ENCODE data around the gene TTC23L. TPM values are rescaled to one million over a fixed set of nuclear protein-coding genes. Genes with fewer than 3 reads are reported as not detected.
A peak's percentile ranks its signal among the peaks of the same experiment; 100 is the strongest.

The TTC23L gene
- total and polyA plus RNA-seq, 4 donors, result 0.51 to 4.4 (median 1.1) TPM

- DNase-seq (peak in 2 of 3 donors; percentile 44 to 51), ATAC-seq (ENCODE audit: insufficient read depth, low FRiP score) (no peak)
- no peak overlapping the region for H3K27ac ChIP-seq (ENCODE audit: low read depth in 1 of 2, low read length in 1 of 2)
- no peak overlapping the region for H3K4me3 ChIP-seq
- H3K27me3 ChIP-seq (ENCODE audit: control insufficient read depth in 3 of 3, insufficient read depth in 3 of 3, low read length in 2 of 3), result no peaks in the 10 kb centered on the region
- H3K36me3 ChIP-seq (ENCODE audit: control insufficient read depth in 4 of 4, insufficient read depth in 4 of 4, low read length in 4 of 4), result peaks cover 5 to 20% (median 13%) of the 10 kb centered on the region in 4 donors
- H3K4me1 ChIP-seq (ENCODE audit: control insufficient read depth in 5 of 5, insufficient read depth in 5 of 5, low read length in 5 of 5), result peaks cover 0 to 14% (median 4%) of the 10 kb centered on the region in 5 donors
- no peaks in the 10 kb centered on the region for H3K9me3 ChIP-seq (ENCODE audit: control insufficient read depth in 4 of 4, insufficient read depth in 3 of 4, low read length in 3 of 4)
- peak overlapping the region in 1 of 2 donors; percentile 50 for H3K9ac ChIP-seq (ENCODE audit: insufficient read depth in 1 of 2, low read length in 2 of 2)
- no peak for TF ChIP-seq CTCF (IDR thresholded peaks at IDR 0.05; ENCODE audit: control extremely low read depth, extremely low read depth)
These were observed 7.7 kb upstream of the TTC23L start for GRCh38 chr5:34831303-34831702.

GRCh38 chr5:34832568-34832967 lies 6.4 kb upstream of the TTC23L start:
- TF ChIP-seq CTCF (IDR thresholded peaks at IDR 0.05; ENCODE audit: control extremely low read depth, extremely low read depth), result no peak
- Histone ChIP-seq H3K9ac (ENCODE audit: insufficient read depth in 1 of 2, low read length in 2 of 2) (no peak overlapping the region), H3K27ac (ENCODE audit: low read depth in 1 of 2, low read length in 1 of 2) (no peak overlapping the region), H3K36me3 (ENCODE audit: control insufficient read depth in 4 of 4, insufficient read depth in 4 of 4, low read length in 4 of 4) (peaks cover 0 to 11% (median 5%) of the 10 kb centered on the region in 4 donors), H3K9me3 (ENCODE audit: control insufficient read depth in 4 of 4, insufficient read depth in 3 of 4, low read length in 3 of 4) (no peaks in the 10 kb centered on the region), H3K27me3 (ENCODE audit: control insufficient read depth in 3 of 3, insufficient read depth in 3 of 3, low read length in 2 of 3) (no peaks in the 10 kb centered on the region), H3K4me1 (ENCODE audit: control insufficient read depth in 5 of 5, insufficient read depth in 5 of 5, low read length in 5 of 5) (peaks cover 0 to 14% (median 4%) of the 10 kb centered on the region in 5 donors), H3K4me3 (no peak overlapping the region)
- no peak for ATAC-seq (ENCODE audit: insufficient read depth, low FRiP score)
- WGBS, 2 donors, result 88 to 92% methylated on average over 5 of the region's 5 CpGs
- peak in 2 of 3 donors; percentile 16 to 29 for DNase-seq

- H3K27ac ChIP-seq (ENCODE audit: low read depth in 1 of 2, low read length in 1 of 2), result no peak overlapping the region
- H3K4me1 ChIP-seq (ENCODE audit: control insufficient read depth in 5 of 5, insufficient read depth in 5 of 5, low read length in 5 of 5), result peaks cover 0 to 14% (median 4%) of the 10 kb centered on the region in 5 donors
- H3K36me3 ChIP-seq (ENCODE audit: control insufficient read depth in 4 of 4, insufficient read depth in 4 of 4, low read length in 4 of 4), result peaks cover 0 to 8% (median 3%) of the 10 kb centered on the region in 4 donors
- no peak overlapping the region for H3K4me3 ChIP-seq
- no peaks in the 10 kb centered on the region for H3K27me3 ChIP-seq (ENCODE audit: control insufficient read depth in 3 of 3, insufficient read depth in 3 of 3, low read length in 2 of 3)
- DNase-seq, result no peak
- ATAC-seq (ENCODE audit: insufficient read depth, low FRiP score), result no peak
- no peak overlapping the region for H3K9ac ChIP-seq (ENCODE audit: insufficient read depth in 1 of 2, low read length in 2 of 2)
- no peak for TF ChIP-seq CTCF (IDR thresholded peaks at IDR 0.05; ENCODE audit: control extremely low read depth, extremely low read depth)
- no peaks in the 10 kb centered on the region for H3K9me3 ChIP-seq (ENCODE audit: control insufficient read depth in 4 of 4, insufficient read depth in 3 of 4, low read length in 3 of 4)
- 95 to 100% methylated on average over 1 of the region's 1 CpG for WGBS, 2 donors
These were observed 5.9 kb upstream of the TTC23L start for GRCh38 chr5:34833090-34833489.
